ENCODE measurements around the gene OR1M1. TPM values are rescaled to one million over a fixed set of nuclear protein-coding genes. Genes with fewer than 3 reads are reported as not detected.
"Not testable (repeated sequence)": the region's sequence is repeated elsewhere in the genome, so short reads cannot be mapped to it uniquely, and the experiment has no call there.

OR1M1 gene
- total and polyA plus RNA-seq, 10 of the 15 experiments (the other 5 are each of a cell fraction or from before 2014, with no cell fraction given) = not detected

DNA sequence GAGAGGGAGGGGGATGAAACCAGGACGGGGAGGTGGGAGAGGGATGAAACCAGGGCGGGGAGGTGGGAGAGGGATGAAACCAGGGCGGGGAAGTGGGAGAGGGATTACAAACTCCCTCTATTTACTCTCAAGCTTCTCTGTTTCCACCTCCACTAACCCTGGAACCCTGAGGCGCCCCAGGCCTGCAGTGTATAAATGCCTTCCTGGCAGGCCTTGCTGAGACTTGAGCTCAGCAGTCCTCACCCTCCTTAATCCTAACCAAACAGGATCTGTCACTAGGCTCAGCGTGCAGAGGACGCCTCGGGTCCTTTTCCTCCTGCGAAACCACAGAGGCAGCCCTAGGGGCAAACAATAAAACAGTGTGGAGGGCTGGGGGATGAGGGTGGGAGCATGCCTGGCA, 32.1 kb upstream of the OR1M1 start:
- Histone ChIP-seq H3K4me1 (ENCODE audit: control insufficient read depth, insufficient read depth, low read length) (no peaks in the 10 kb centered on the region), H3K27me3 (replicated peaks in 1 of 2; ENCODE audit: control insufficient read depth in 2 of 2, insufficient read depth in 2 of 2, low read length in 1 of 2) (no peaks in the 10 kb centered on the region), H3K79me2 (ENCODE audit: control insufficient read depth, insufficient read depth, low read length) (no peaks in the 10 kb centered on the region), H3K4me2 (ENCODE audit: control insufficient read depth, insufficient read depth) (no peak overlapping the region), H3K4me3 (no peak overlapping the region), H3K27ac (ENCODE audit: control insufficient read depth, insufficient read depth) (no peak overlapping the region), H2AFZ (ENCODE audit: control insufficient read depth, low read depth, low read length) (no peak overlapping the region), H3K9ac (ENCODE audit: control insufficient read depth, insufficient read depth, low read length) (no peak overlapping the region), H3K36me3 (ENCODE audit: control insufficient read depth in 2 of 2, insufficient read depth in 2 of 2, low read length in 1 of 2) (no peaks in the 10 kb centered on the region), H4K20me1 (ENCODE audit: control insufficient read depth, insufficient read depth) (no peaks in the 10 kb centered on the region), H3K9me3 (replicated peaks; ENCODE audit: control insufficient read depth, insufficient read depth, low read length) (no peaks in the 10 kb centered on the region; the same call in 2 of the 3 replicates)
- TF ChIP-seq E2F8 (IDR thresholded peaks at IDR 0.05; ENCODE audit: low read depth, partially characterized antibody) (no peak), RBBP5 (conservative IDR thresholded peaks at IDR 0.05) (no peak), SUZ12 (IDR thresholded peaks at IDR 0.05; ENCODE audit: unreplicated experiment) (no peak), NRF1 (conservative IDR thresholded peaks at IDR 0.05; ENCODE audit: low read depth, low read length) (no peak), BACH1 (IDR thresholded peaks at IDR 0.05; ENCODE audit: borderline replicate concordance) (no peak), PML (IDR thresholded peaks at IDR 0.05; ENCODE audit: low read length) (no peak), SMAD1 (IDR thresholded peaks at IDR 0.05; ENCODE audit: low read depth, partially characterized antibody) (no peak), RB1 (IDR thresholded peaks at IDR 0.05; ENCODE audit: borderline replicate concordance) (no peak), CBX5 (IDR thresholded peaks at IDR 0.05; ENCODE audit: low read depth) (no peak), ZNF207 (IDR thresholded peaks at IDR 0.05; ENCODE audit: borderline replicate concordance) (no peak), LARP7 (IDR thresholded peaks at IDR 0.05) (no peak), NBN (IDR thresholded peaks at IDR 0.05) (no peak)
- ChIA-PET CTCF (no interaction called here), POLR2A (no interaction called here), SMC1A (ENCODE audit: uncharacterized antibody, unreplicated experiment) (no interaction called here), RAD21 (ENCODE audit: unreplicated experiment) (no interaction called here)
- WGBS (ENCODE audit: insufficient coverage, insufficient replicate concordance, low lambda C conversion rate, missing lambda C conversion rate) = 8% methylated on average over 6 of the region's 8 CpGs
- DNase-seq (ENCODE audit: low read depth, low spot score) (no peak), FAIRE-seq (no peak), ATAC-seq (no peak)
- intact Hi-C loops (cut with micrococcal nuclease; ENCODE audit: unreplicated experiment) = no loop called here
- no TSS peak for BruUV-seq (replicated peaks)
- in situ Hi-C loops (cut with MboI) = no loop called here

- H3K36me3 ChIP-seq (ENCODE audit: control insufficient read depth in 2 of 2, insufficient read depth in 2 of 2, low read length in 1 of 2); H2AFZ ChIP-seq (ENCODE audit: control insufficient read depth, low read depth, low read length); DNase-seq (ENCODE audit: low read depth, low spot score); intact Hi-C loops (cut with micrococcal nuclease; ENCODE audit: unreplicated experiment); H3K79me2 ChIP-seq (ENCODE audit: control insufficient read depth, insufficient read depth, low read length); CTCF ChIA-PET; H3K4me3 ChIP-seq; BruUV-seq (replicated peaks); H3K9me3 ChIP-seq (replicated peaks; ENCODE audit: control insufficient read depth, insufficient read depth, low read length); H3K4me2 ChIP-seq (ENCODE audit: control insufficient read depth, insufficient read depth); SMC1A ChIA-PET (ENCODE audit: uncharacterized antibody, unreplicated experiment); H3K27ac ChIP-seq (ENCODE audit: control insufficient read depth, insufficient read depth); H4K20me1 ChIP-seq (ENCODE audit: control insufficient read depth, insufficient read depth); H3K27me3 ChIP-seq (replicated peaks in 1 of 2; ENCODE audit: control insufficient read depth in 2 of 2, insufficient read depth in 2 of 2, low read length in 1 of 2); RAD21 ChIA-PET (ENCODE audit: unreplicated experiment); ATAC-seq; H3K4me1 ChIP-seq (ENCODE audit: control insufficient read depth, insufficient read depth, low read length); H3K9ac ChIP-seq (ENCODE audit: control insufficient read depth, insufficient read depth, low read length); FAIRE-seq; in situ Hi-C loops (cut with MboI); POLR2A ChIA-PET: not testable (repeated sequence)
- 42% methylated on average over 9 of the region's 9 CpGs for WGBS (ENCODE audit: insufficient coverage, insufficient replicate concordance, low lambda C conversion rate, missing lambda C conversion rate)
Measured at GRCh38 chr19:9056131-9056530, 30.7 kb upstream of the OR1M1 start.

Measured in GM12878 (cell line).